Activated T-helper 2 cell treated with anti-CD3 and anti-CD28 coated beads, Interferon-gamma antibody, Interleukin-2, Interleukin-4, amounts not matched to agents 10 μg/mL and 5 μg/mL and 100 μg/mL, durations not matched to agents 14 hours and 24 hours and 36 hours (primary cell): Measurements from ENCODE around the gene PKDREJ. TPM values are rescaled to one million over a fixed set of nuclear protein-coding genes. Genes with fewer than 3 reads are reported as not detected.

ENCODE experiments used
- DNase-seq: peaks from one replicate; pipeline ENCODE4 v3.0.0; 2021; ENCODE audit warnings: low spot score
- H3K27ac Mint-ChIP-seq: one replicate; pipeline ENCODE4 v1.8.0; 2021; ENCODE audit warnings: mixed read lengths
- H3K27me3 Mint-ChIP-seq: one replicate; pipeline ENCODE4 v1.8.0; 2021; ENCODE audit warnings: low read depth, mixed read lengths
- H3K36me3 Mint-ChIP-seq: one replicate; pipeline ENCODE4 v1.8.0; 2021; ENCODE audit warnings: low read depth, mixed read lengths
- H3K4me1 Mint-ChIP-seq: one replicate; pipeline ENCODE4 v1.8.0; 2021; ENCODE audit warnings: low read depth, mixed read lengths
- H3K4me3 Mint-ChIP-seq: one replicate; pipeline ENCODE4 v1.8.0; 2021; ENCODE audit warnings: low read depth, mild to moderate bottlenecking, moderate library complexity, mixed read lengths
- H3K9me3 Mint-ChIP-seq: one replicate; pipeline ENCODE4 v1.8.0; 2021; ENCODE audit warnings: mixed read lengths
- intact Hi-C: fragments of 100-400 bp; cut with micrococcal nuclease; formaldehyde crosslinking; loops from one replicate; pipeline ENCODE4 v1.15.1; 2023
- total RNA-seq: library from RNA; stranded (reverse); gene quantifications from 2 replicates; pipeline ENCODE4 v1.2.3, GENCODE V29; 2022

Gene PKDREJ
- total RNA-seq, 1 donor from 2014 or later: not detected

GRCh38 chr22:46214149-46214548, 49.0 kb downstream of the PKDREJ start:
- Mint-ChIP-seq H3K27ac (no peak overlapping the region), H3K9me3 (peaks cover 19% of the 10 kb centered on the region), H3K36me3 (peaks cover 56% of the 10 kb centered on the region), H3K27me3 (no peaks in the 10 kb centered on the region), H3K4me1 (peaks cover 2% of the 10 kb centered on the region), H3K4me3 (no peak overlapping the region)
- DNase-seq: no peak
- intact Hi-C loops: no loop called here

- Mint-ChIP-seq H3K27ac (no peak overlapping the region), H3K36me3 (peaks cover 62% of the 10 kb centered on the region), H3K4me1 (peaks cover 2% of the 10 kb centered on the region), H3K9me3 (peaks cover 27% of the 10 kb centered on the region), H3K4me3 (no peak overlapping the region), H3K27me3 (no peaks in the 10 kb centered on the region)
- intact Hi-C loops: no loop called here
- no peak for DNase-seq
These were observed 50.1 kb downstream of the PKDREJ start for GRCh38 chr22:46213052-46213451.

GRCh38 chr22:46212195-46212594, 50.9 kb downstream of the PKDREJ start:
- intact Hi-C loops: no loop called here
- DNase-seq: no peak
- peaks cover 27% of the 10 kb centered on the region for H3K9me3 Mint-ChIP-seq
- no peaks in the 10 kb centered on the region for H3K27me3 Mint-ChIP-seq
- H3K4me3 Mint-ChIP-seq: no peak overlapping the region
- H3K36me3 Mint-ChIP-seq: peaks cover 62% of the 10 kb centered on the region
- H3K27ac Mint-ChIP-seq: no peak overlapping the region
- H3K4me1 Mint-ChIP-seq: peaks cover 2% of the 10 kb centered on the region

- no peaks in the 10 kb centered on the region for H3K27me3 Mint-ChIP-seq
- peaks cover 55% of the 10 kb centered on the region for H3K36me3 Mint-ChIP-seq
- no peak overlapping the region for H3K27ac Mint-ChIP-seq
- H3K4me3 Mint-ChIP-seq: no peak overlapping the region
- peaks cover 27% of the 10 kb centered on the region for H3K9me3 Mint-ChIP-seq
- no peak for DNase-seq
- peaks cover 2% of the 10 kb centered on the region for H3K4me1 Mint-ChIP-seq
- intact Hi-C loops: no loop called here
These were observed 53.9 kb downstream of the PKDREJ start for GRCh38 chr22:46209262-46209661.

Other genes with a start within 250 kb of the PKDREJ start
- 14.0 and 14.5 TPM in 2 replicates for gene PPARA, start 112.8 kb downstream of the PKDREJ start, total RNA-seq
- gene CDPF1, start 13.1 kb downstream of the PKDREJ start, total RNA-seq: 7.7 and 10.7 TPM in 2 replicates
- gene TTC38, start 4.7 kb upstream of the PKDREJ start, total RNA-seq: 20.7 and 21.0 TPM in 2 replicates
- 46.1 and 47.7 TPM in 2 replicates for gene GTSE1, start 33.5 kb upstream of the PKDREJ start, total RNA-seq
- 74.1 and 76.0 TPM in 2 replicates for gene TRMU, start 72.4 kb upstream of the PKDREJ start, total RNA-seq